Lung (tissue), 12 donors: ENCODE data around the gene THBD. TPM values are rescaled to one million over a fixed set of nuclear protein-coding genes. Genes with fewer than 3 reads are reported as not detected.
A peak's percentile ranks its signal among the peaks of the same experiment; 100 is the strongest.

Source experiments
- ATAC-seq: fragments of 200-7000 bp; cut with Tn5 transposase; one replicate; pipeline ENCODE4 v1.9.1; 2020; ENCODE audit warnings: moderate number of reproducible peaks; ENCODE audit not compliant: insufficient read depth, low FRiP score
- DNase-seq, 3 donors: peaks; one replicate each; pipeline ENCODE4 v3.0.0-alpha.2; 2013 to 2017
- H3K27ac ChIP-seq, 2 donors: one replicate each; pipeline ENCODE4 v1.5.1; 2013; ENCODE audit warnings: mild to moderate bottlenecking in 2 of 2, moderate library complexity in 2 of 2, control low read depth in 1 of 2, inconsistent platforms in 1 of 2, low read depth in 1 of 2, low read length in 1 of 2
- H3K27me3 ChIP-seq, 3 donors: one replicate each; pipeline ENCODE4 v1.5.1; 2013; ENCODE audit warnings: low read length in 2 of 3; ENCODE audit not compliant: control insufficient read depth in 3 of 3, insufficient read depth in 3 of 3
- H3K36me3 ChIP-seq, 4 donors: one replicate each; pipeline ENCODE4 v1.5.1; 2013; ENCODE audit warnings: low read length in 4 of 4, mild to moderate bottlenecking in 1 of 4, moderate library complexity in 1 of 4; ENCODE audit not compliant: control insufficient read depth in 4 of 4, insufficient read depth in 4 of 4
- H3K4me1 ChIP-seq, 5 donors: one replicate each; pipeline ENCODE4 v1.5.1; 2013; ENCODE audit warnings: low read length in 5 of 5, mild to moderate bottlenecking in 2 of 5, moderate library complexity in 1 of 5; ENCODE audit not compliant: control insufficient read depth in 5 of 5, insufficient read depth in 5 of 5
- H3K4me3 ChIP-seq: one replicate; pipeline ENCODE4 v1.5.1; 2013; ENCODE audit warnings: mild to moderate bottlenecking, control low read depth, moderate library complexity
- H3K9ac ChIP-seq, 2 donors: one replicate each; pipeline ENCODE4 v1.5.1; 2013; ENCODE audit warnings: low read length in 2 of 2, control low read depth in 1 of 2; ENCODE audit not compliant: insufficient read depth in 1 of 2
- H3K9me3 ChIP-seq, 4 donors: one replicate each; pipeline ENCODE4 v1.5.1; 2013; ENCODE audit warnings: low read length in 3 of 4, mild to moderate bottlenecking in 1 of 4, moderate library complexity in 1 of 4; ENCODE audit not compliant: control insufficient read depth in 4 of 4, insufficient read depth in 3 of 4
- CTCF ChIP-seq: IDR thresholded peaks from 2 replicates; pipeline ENCODE4 v1.5.1; 2012; ENCODE audit warnings: mild to moderate bottlenecking; ENCODE audit errors: control extremely low read depth, extremely low read depth
- WGBS, 2 donors: extraction: QIAGEN DNeasy Blood & Tissue Kit; methylation state at CpG; one replicate each; pipeline ENCODE4 v1.1.7; 2013; 5-methylcytosine and 5-hydroxymethylcytosine counted together
- polyA plus RNA-seq, 2 donors: library from polyadenylated mRNA; stranded (reverse); fragments of 200-250 nt; gene quantifications; one replicate each; pipeline ENCODE4 v1.2.1, GENCODE V29; 2013
- total RNA-seq, 2 donors: library from RNA; depleted of rRNA in 1 of 2; stranded (reverse); fragments of >200 nt in 1 of 2; gene quantifications; one replicate each; pipeline ENCODE4 v1.2.1, GENCODE V29; 2014 to 2021
- donor health status: control.
- donor health status: control.
- donor health status: Bipolar disorder and iron deficiency.
- donor health status: healthy.
- donor health status: DM: yes; HTN: yes; CAD: no.

THBD gene
- total and polyA plus RNA-seq, 4 donors, result 23.6 to 101 (median 61.4) TPM

- H3K4me3 ChIP-seq, result no peak overlapping the region
- ATAC-seq (no peak), DNase-seq (no peak)
- H3K9me3 ChIP-seq, result peaks cover 0 to 2% (median 0%) of the 10 kb centered on the region in 4 donors
- no peaks in the 10 kb centered on the region for H3K27me3 ChIP-seq
- no peak for TF ChIP-seq CTCF
- no peaks in the 10 kb centered on the region for H3K36me3 ChIP-seq
- peaks cover 0 to 5% (median 0%) of the 10 kb centered on the region in 5 donors for H3K4me1 ChIP-seq
- WGBS, 2 donors, result 58 to 81% methylated on average over 6 of the region's 6 CpGs
- H3K27ac ChIP-seq, result no peak overlapping the region
- no peak overlapping the region for H3K9ac ChIP-seq
Measured at GRCh38 chr20:23002276-23002675, 47.2 kb downstream of the THBD start.

GRCh38 chr20:23000232-23000947 lies 49.1 kb downstream of the THBD start:
- ATAC-seq (no peak), DNase-seq (peak in 2 of 3 donors; percentile 56 to 67)
- no peaks in the 10 kb centered on the region for H3K36me3 ChIP-seq
- no peak overlapping the region for H3K27ac ChIP-seq
- H3K9me3 ChIP-seq, result peaks cover 0 to 2% (median 0%) of the 10 kb centered on the region in 4 donors
- no peak overlapping the region for H3K9ac ChIP-seq
- H3K4me1 ChIP-seq, result peaks cover 0 to 5% (median 0%) of the 10 kb centered on the region in 5 donors
- no peak overlapping the region for H3K4me3 ChIP-seq
- WGBS, 2 donors, result 60 to 76% methylated on average over 6 of the region's 6 CpGs
- no peaks in the 10 kb centered on the region for H3K27me3 ChIP-seq
- TF ChIP-seq CTCF, result no peak

- H3K27me3 ChIP-seq, result no peaks in the 10 kb centered on the region
- ATAC-seq (no peak), DNase-seq (peak in 2 of 3 donors; percentile 11 to 40)
- no peaks in the 10 kb centered on the region for H3K36me3 ChIP-seq
- H3K27ac ChIP-seq, result no peak overlapping the region
- peaks cover 0 to 2% (median 0%) of the 10 kb centered on the region in 4 donors for H3K9me3 ChIP-seq
- no peak overlapping the region for H3K9ac ChIP-seq
- 53 to 72% methylated on average over 4 of the region's 4 CpGs for WGBS, 2 donors
- TF ChIP-seq CTCF, result no peak
- H3K4me1 ChIP-seq, result peaks cover 0 to 5% (median 0%) of the 10 kb centered on the region in 5 donors
- H3K4me3 ChIP-seq, result no peak overlapping the region
Measured at GRCh38 chr20:22999756-23000155, 49.7 kb downstream of the THBD start.
